ENCODE data around the gene YAF2.

- no peak for TF ChIP-seq CTCF (IDR thresholded peaks at IDR 0.05)
- no peak for TF ChIP-seq POLR2A (IDR thresholded peaks at IDR 0.05)
Measured at GRCh38 chr12:42140901-42141300, 97.1 kb downstream of the YAF2 start.
